GM19351 (cell line): ENCODE measurements around the gene TSPY10.
"Not testable (repeated sequence)": the region's sequence is repeated elsewhere in the genome, so short reads cannot be mapped to it uniquely, and the experiment has no call there.

Experiments used
- ATAC-seq: cut with Tn5 transposase; IDR thresholded peaks from one replicate; pipeline ENCODE4 v1.9.1; 2021; ENCODE audit warnings: mild to moderate bottlenecking, moderate library complexity; ENCODE audit not compliant: unreplicated experiment

Gene TSPY10

DNA sequence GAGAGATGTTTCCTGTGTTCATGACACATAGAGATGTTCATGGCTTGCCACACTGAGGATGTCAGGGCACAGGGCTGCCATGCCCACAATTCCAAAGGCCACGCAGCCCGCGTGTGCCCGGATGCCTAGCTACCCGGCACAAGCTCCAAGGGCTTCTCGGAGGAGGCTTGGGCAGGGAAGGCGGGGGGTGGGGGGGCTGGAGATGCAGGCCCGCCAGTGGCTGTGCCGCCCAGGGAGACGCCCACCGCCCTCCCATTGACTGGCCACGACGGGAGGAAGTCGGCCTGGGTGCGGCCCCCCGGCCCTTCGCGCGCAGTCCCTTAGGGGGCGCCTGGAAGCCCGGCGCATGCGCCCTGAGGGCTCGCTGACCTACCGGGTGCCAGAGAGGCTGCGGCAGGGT is at the start of gene TSPY10:
Gene TSPY10, plus strand, starts transcription at position 301 of the 400 bp plus-strand sequence. Its CDS starts 46 bp downstream, at position 347.
- ATAC-seq: not testable (repeated sequence)

- not testable (repeated sequence) for ATAC-seq
These were observed 40.7 kb upstream of the TSPY10 start, which contains the start of gene TSPY9 for GRCh38 chrY:9486967-9487366. Gene TSPY9 (plus strand): TSS chrY:9487267. CDS start chrY:9487313, 46 bp downstream.

DNA sequence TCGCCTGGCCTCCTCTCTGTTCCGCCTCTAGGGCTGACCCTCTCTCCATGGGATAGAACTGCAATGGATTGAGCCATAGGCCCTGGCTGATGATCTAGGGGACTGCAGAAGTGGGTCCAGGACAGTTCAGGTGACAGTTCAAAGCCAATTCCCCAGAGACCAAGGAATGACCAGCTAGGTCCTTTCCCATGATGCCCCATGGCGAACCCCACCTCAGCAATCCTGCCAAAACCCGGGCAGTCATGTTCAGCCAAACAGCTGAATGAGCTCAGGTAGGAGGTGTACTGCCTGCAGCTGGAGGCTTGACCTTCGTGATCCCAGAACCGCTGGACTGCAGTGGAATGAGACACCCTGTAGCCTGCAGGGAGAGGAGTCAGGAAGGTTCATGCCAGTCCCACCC is 23.3 kb upstream of the TSPY10 start:
- not testable (repeated sequence) for ATAC-seq

DNA sequence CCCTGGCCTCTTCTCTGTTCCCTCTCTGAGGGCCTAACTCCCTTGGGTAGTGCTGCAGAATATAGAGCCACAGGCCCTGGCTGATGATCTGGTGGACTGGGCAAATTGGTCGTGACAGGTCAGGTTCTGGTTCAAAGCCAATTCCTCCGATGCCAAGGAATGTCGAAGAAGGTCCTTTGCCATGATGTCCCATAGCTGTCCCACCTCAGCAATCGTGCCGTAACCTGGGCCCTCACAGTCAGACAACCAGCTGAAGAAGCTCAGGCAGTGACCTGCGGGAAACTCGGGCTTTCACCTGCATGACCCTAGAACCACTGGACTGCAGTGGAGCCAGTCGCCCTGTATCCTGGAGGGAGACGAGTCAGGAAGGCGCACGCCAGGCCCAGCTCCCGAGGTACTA is 11.4 kb upstream of the TSPY10 start:
- not testable (repeated sequence) for ATAC-seq
